GM21526 (cell line): ENCODE measurements around the gene INTS6.

ENCODE experiments used
- ATAC-seq: cut with Tn5 transposase; IDR thresholded peaks from one replicate; pipeline ENCODE4 v1.9.1; 2021; ENCODE audit warnings: moderate library complexity; ENCODE audit not compliant: unreplicated experiment, low FRiP score

INTS6 gene, protein sequence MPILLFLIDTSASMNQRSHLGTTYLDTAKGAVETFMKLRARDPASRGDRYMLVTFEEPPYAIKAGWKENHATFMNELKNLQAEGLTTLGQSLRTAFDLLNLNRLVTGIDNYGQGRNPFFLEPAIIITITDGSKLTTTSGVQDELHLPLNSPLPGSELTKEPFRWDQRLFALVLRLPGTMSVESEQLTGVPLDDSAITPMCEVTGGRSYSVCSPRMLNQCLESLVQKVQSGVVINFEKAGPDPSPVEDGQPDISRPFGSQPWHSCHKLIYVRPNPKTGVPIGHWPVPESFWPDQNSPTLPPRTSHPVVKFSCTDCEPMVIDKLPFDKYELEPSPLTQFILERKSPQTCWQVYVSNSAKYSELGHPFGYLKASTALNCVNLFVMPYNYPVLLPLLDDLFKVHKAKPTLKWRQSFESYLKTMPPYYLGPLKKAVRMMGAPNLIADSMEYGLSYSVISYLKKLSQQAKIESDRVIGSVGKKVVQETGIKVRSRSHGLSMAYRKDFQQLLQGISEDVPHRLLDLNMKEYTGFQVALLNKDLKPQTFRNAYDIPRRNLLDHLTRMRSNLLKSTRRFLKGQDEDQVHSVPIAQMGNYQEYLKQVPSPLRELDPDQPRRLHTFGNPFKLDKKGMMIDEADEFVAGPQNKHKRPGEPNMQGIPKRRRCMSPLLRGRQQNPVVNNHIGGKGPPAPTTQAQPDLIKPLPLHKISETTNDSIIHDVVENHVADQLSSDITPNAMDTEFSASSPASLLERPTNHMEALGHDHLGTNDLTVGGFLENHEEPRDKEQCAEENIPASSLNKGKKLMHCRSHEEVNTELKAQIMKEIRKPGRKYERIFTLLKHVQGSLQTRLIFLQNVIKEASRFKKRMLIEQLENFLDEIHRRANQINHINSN

DNA sequence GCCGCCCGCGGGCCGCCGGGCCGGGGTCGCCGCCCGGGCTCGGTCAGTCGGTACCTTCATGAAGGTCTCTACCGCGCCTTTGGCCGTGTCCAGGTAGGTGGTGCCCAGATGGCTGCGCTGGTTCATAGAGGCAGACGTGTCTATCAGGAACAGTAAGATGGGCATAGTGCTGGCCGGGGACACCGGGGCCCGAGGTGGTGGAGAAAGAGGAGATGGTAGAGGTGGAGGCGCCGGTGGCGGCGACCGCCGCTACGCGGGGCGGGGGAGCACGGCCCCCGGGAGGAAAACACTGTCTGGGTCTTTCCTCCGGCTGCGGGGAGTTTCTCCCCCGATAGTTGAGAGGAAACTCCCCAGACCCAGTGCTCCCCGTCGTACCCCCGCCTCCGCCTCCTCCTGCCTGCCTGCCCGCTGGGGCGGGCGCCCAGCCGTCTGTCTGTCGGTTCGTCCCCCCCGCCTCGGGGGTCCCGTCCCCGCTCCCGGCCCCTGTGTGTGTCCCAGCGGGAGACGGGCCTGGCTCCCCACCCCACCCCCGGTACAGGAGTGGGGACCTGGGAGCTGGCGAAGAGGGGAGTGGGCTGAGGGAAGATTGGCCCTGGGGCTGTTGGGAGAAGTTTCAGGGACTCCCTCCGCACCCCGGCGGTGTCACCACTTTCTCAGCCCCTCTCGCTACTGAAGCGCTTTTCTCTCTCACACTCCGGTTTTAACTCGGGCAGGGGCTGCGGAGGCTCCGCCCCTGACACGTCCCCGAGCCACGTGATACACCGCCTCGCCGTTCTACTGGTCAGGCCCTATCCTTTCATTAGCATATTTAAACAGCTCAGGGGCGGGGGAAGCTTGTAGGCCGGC, at the start of gene INTS6:
Gene INTS6 (minus strand): TSS at position 676 of the 846 bp plus-strand sequence. CDS start 511 bp downstream, at position 165.
- ATAC-seq: peak; percentile 71

DNA sequence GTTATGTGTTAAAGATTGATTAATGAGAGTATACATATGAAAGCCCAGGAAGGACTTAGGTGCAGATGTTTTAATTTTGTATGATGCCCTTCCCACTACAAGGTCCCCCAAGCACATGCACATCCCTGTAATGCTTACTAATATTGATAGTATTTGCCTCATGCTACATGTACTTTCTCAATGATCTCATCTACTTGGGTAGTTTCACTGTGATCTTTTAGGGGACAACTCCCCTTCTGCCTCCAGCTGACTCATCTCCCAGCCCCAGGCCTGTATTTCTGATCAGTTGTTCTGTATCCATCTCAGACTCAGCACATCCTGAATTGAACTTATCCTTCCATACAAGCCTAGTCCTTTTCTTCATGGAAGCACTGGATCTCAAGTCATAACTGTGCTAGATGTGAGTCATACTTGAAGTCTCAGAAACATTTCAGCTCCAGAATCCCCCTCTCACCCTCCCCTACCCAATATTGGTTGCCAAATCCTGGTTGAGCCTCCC, 49.4 kb upstream of the INTS6 start:
- ATAC-seq: peak; percentile 95

- peak; percentile 23 for ATAC-seq
Observed at GRCh38 chr13:51501592-51502152, 48.8 kb upstream of the INTS6 start.

DNA sequence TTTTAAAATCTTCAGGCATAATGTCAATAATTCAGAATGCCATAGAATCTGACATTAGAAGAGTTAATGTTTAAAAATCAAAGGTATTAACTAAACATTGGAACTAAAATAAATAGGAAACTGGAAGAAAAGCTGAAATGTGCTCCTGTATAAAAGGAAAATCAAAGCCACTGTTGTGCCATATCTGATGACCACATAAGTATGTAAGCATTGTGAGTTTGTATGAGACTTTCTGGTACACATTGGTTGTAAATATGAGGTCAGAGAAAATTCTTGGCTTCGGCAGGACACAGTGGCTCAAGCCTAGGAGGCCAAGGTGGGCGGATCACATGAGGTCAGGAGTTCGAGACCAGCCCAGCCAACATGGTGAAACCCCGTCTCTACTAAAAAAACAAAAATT, 48.3 kb upstream of the INTS6 start:
- no peak for ATAC-seq

- ATAC-seq: no peak
Observed at GRCh38 chr13:51500687-51501086, 47.9 kb upstream of the INTS6 start.

DNA sequence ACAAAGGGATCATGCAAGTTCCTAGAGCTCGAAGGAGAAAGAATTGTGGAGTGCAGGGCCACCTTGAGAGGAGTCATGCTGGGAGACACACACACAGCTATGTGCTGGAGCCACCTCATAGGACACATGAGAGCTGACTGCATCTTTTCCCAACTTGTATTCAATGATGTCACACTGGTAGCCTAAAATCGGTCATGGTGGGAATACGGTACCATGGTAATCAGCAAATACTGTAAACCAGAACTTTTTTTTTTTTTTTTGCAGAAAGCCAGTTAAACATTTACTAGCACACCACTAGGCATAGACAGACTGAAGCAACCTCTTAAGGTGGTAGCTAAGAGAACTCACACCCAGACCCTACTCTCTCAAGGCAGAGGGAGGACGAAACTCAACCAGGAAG, 47.0 kb upstream of the INTS6 start:
- ATAC-seq: no peak

- ATAC-seq: no peak
Observed at GRCh38 chr13:51495316-51495715, 42.5 kb upstream of the INTS6 start.

DNA sequence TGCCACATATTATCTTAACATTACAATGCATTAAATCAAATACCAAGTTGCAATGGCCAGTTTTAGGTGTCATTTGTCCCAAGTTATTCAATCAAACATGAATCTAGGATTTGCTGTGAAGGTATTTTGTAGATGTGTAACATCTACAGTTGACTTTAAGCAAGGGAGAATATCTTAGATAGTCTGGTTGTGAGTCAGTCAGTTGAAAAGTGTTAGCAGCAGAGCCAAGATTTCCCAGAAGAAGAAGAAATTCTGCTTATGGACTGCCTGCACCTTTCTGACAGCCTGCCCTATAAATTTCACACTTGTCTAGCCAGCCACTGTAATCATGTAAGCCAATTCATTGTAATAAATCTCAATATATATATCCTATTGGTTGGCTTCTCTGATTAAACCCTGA, 41.3 kb upstream of the INTS6 start:
- no peak for ATAC-seq

GRCh38 chr13:51488212-51488611, 35.4 kb upstream of the INTS6 start:
- no peak for ATAC-seq

GRCh38 chr13:51481656-51482055, 28.8 kb upstream of the INTS6 start:
- no peak for ATAC-seq

GRCh38 chr13:51479199-51479523, 26.3 kb upstream of the INTS6 start:
- ATAC-seq: no peak

DNA sequence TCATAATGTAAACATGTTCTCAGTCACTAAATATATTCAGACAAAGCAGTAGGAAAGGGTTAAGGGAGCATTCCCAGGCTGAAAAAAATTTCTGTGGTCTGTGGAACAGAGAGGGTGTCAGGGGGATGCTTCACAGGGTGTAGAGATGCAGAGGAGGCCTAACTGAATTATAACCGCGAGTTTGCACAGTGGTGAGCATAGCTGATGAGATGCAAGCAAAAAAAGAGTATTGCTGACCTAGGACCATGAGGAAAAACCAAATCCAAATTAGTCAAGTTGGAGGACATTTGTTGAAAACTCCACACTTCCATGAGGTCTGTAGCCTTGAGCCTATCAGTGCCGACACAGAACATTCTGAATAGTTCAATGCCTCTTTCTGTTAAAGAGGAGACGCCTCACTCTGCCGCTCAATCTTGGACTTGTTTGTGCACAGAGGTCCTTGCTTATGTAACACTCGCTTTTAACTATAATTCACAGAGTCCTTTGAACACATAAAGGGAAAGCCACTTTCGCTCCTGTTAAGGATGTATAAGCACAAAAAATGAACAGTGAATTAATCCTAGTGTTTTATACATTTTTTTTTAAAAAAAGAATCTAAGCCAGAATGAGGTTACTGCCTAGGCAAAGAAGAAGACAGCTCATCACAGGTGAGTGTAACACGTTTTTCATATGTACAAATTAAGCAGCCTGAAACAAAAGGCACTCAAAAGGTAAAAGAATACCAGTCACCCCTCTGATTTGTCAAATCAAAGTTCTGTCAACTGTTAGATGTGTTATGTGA, 25.8 kb upstream of the INTS6 start:
- ATAC-seq: no peak

DNA sequence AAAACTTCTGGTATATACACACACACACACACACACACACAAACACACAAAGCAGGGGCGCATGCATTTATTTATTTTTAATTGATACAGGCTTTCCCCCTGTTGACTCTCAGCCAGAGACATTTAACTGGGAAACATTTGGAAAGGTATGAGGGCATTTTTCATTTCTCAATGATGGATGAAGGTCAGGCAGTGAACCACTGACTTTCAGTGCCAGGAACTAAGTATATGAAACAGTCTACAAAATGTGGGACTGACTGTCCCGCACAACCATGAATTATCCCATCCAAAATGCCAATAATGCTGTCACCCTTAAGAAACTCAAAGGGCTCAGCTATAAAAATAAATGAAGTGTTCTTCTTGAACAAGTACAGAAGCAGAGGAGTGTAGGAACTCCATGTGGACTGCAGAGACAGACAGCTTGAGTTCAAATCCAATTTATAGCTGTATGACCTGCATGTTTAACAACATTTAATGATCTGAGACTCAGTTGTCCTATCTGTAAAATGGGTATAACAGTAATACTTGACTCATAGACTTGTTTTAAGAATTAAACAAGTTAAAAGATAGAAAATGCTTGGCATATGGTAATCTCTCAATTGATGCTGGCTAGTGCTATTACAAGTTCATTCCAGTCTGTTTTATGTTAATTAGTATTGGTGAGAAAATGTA, 25.0 kb upstream of the INTS6 start:
- no peak for ATAC-seq

- no peak for ATAC-seq
Observed at GRCh38 chr13:51477149-51477548, 24.3 kb upstream of the INTS6 start.

GRCh38 chr13:51475727-51476501, 23.1 kb upstream of the INTS6 start:
- no peak for ATAC-seq

- no peak for ATAC-seq
Observed at GRCh38 chr13:51469790-51470189, 17.0 kb upstream of the INTS6 start.

GRCh38 chr13:51467730-51468129, 14.9 kb upstream of the INTS6 start:
- ATAC-seq: no peak

DNA sequence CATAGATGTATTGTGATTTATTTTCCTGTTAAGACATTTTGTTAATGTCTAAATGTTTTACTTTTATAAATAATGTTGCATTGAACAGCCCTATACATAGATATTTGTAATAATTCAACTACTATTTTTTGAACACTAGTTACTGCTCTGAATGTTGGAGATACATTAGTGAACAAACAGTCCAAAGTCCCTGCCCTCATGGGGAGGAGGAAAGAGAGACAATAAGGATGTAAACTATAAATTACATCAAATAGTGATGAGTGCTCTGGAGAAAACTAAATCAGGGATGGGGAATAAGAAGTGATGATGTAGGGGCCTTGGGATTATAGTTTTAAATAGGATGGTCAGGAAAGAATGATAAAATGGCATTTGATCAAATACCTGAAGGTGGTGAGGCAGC, 12.3 kb upstream of the INTS6 start:
- no peak for ATAC-seq
